ENCODE measurements around the gene DLGAP4.

The DLGAP4 gene

DNA sequence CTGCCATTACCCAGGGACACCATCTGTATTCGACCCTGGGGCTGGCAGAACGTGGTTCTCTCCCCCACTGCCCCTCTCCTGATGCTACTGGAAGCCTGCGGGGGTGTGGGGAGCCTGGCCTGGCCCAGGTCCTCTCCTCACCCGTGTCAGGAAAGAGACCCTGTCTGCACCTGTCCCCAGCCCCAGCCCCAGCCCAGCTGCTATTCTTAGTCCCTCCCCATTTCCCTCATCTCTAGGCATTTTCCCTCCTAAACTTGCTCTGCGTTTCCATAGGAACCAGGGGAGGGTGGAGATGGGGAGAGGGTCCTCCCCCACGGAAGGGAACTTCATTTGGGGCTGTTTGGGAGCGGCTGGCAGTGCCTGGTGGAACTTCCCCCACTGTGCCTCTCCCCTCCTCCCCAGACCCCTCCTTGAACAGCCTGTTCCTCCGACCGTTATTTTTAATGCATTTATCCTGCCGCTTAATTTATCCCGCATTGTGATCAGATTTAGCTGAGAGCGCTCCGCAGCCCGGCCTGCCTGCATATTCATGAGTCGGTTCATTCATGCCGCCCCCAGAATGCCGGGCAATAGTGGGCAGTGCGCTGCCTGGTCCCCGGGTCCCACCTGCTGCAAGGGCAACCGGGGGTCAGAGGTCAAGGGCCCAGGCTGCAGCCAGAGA lies 31.8 kb upstream of the DLGAP4 start:
- DNase-seq (ENCODE audit: low read depth): no peak

DNA sequence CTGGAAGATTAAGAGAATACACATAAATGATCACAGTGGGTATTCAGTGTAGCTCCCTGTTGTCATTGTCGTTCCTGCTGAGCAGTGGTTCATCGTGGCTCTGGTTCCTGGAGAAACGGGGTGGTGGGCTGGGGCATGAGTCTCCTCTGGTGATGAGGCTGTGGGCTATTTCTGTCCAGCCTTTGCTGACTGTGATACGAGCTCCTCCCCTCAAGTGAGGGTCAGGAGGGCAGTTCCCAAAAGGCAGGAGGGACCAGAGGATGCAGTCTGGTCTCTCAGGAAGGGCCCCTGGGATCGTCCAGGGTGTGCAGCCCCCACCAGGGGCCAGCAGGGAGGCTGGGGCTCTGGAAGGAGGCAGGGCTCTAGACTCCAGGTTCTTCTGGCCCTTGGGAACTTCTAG lies 31.1 kb upstream of the DLGAP4 start:
- no peak for DNase-seq (ENCODE audit: low read depth)

DNA sequence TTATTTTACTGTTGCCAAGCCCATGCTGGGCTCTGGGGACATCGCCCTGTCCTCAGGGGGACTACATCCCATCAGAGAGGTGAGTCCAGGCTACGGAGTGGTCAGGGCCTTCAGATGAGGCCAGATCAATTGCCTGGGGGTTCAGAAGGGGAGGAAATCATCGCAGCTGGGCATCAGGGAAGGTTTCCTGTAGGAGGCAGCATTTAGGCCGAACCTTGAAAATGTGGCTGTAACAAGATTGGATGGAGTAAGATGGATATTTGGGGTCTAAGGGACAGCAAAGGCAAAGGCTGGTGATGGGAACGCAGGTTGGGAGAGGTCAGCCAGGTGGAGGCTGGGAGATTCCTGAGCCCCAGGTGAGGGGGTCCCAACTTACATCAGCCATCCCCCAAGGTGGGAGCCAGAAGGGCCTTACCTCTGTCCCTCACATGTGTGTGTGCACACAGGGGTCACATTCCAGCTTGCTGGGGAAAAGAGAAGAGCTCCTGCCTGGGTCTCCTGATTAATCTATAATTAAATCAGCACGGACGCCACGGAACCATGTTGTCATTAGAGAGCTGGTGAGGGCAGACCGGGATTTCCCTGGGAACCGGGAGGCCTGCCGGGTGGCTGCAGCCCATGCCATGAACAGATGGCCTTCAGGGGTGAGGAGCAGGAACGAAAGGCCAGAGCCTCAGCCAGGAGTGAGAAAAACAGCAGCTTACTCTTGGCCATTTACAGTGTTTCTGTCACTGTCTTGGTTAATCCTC lies 30.5 kb upstream of the DLGAP4 start:
- DNase-seq (ENCODE audit: low read depth): no peak

DNA sequence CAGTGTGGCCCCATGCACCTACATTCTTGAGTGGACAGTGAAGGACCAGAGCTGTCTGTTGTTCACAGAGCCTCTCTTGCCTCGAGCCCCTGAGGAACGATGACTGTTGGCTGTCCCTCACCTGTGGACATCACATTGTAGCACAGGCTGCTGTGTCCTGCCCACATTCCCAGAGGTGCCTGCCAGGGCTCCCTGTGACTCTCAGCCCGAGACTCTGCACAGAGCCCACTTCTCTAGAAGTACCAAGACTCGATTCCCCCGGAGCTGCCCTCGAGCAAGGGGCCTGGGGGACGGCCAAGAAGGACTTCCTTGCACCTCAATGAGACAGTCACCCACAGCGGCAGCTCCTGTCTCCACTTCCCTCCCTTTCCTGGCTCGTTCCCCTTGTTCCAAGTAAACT lies 28.6 kb upstream of the DLGAP4 start:
- no peak for DNase-seq (ENCODE audit: low read depth)

DNA sequence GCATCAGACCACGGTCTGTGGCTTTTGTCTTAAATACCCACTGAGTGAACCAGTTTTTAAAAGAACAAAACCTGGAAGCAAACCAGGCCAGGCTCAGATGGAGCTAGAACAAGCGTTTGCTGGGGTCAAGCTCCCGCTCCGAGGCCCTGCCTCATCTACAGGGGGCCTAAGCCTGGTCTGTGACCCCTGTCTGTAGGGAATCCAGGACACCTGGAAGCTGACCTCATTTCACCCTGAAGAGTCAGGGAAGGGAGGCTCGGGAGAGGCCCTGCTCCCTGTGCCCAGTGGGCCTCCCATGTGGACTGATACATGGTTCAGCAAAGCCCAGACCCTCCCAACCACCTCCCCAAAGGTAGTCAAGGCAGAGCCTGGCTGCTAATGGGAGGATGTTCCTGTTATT lies 26.8 kb upstream of the DLGAP4 start:
- DNase-seq (ENCODE audit: low read depth): no peak

DNA sequence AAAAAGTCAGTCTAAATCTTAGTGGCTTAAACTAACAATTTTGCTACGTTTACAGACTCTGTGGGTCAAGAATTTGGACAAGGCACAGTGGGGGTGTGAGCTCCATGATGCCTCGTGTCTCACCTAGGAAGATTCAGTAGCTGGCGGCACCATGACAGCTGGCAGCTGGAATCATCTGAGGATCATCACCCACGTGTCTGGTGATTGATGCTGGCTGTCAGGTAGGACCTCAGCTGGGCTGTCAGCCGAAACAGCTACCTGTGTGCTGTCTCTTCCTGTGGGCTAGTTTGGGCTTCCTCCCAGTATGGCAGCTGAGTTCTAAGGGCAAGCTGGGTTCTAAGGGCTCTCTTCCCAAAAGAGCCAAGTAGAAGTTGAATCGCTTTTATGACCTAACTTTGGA lies 26.4 kb upstream of the DLGAP4 start:
- no peak for DNase-seq (ENCODE audit: low read depth)

DNA sequence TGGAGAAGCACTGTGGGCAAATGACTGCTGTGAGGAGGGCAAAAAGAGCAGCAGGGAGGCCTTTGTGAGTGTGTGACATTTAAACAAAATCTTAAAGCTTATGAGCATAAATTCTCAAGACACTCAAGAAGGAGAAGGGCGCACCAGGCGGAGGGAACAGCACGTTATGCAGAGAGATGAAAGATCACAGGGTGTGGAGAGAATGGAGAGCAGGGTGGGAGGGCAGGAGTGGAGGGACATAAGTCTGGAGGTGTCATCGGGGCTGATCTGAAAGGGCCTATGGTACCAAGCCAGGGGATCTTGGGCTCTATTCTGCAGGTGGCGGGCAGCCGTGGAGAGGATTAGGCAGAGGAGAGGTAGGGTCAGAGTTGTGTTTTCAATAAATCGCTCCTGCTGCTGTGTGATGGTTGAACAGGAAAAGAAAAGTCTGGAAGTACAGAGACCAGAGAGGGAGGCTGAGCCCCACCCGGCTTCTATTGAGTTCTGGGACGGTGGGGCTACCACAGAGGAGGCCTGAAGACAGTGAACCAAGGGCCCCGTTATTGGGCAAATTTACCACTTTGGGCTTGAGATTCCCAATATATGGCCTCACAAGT lies 24.3 kb upstream of the DLGAP4 start:
- DNase-seq (ENCODE audit: low read depth): no peak

DNA sequence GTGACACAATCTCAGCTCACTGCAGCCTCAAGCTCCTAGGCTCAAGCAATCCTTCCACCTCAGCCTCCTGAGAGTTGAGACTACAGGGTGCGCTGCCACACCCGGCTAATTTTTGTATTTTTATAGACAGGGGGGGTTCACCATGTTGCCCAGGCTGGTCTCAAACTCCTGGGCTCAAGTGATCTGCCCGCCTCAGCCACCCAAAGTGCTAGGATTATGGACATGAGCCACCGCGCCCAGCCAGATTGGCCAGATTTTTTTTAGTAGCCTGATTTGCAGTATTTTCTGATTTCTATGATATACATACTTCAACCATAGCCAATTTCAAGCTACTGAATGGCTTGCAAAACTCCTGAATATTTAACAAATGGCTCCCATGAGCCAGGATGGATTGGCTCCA lies 21.4 kb upstream of the DLGAP4 start:
- no peak for DNase-seq (ENCODE audit: low read depth)

DNA sequence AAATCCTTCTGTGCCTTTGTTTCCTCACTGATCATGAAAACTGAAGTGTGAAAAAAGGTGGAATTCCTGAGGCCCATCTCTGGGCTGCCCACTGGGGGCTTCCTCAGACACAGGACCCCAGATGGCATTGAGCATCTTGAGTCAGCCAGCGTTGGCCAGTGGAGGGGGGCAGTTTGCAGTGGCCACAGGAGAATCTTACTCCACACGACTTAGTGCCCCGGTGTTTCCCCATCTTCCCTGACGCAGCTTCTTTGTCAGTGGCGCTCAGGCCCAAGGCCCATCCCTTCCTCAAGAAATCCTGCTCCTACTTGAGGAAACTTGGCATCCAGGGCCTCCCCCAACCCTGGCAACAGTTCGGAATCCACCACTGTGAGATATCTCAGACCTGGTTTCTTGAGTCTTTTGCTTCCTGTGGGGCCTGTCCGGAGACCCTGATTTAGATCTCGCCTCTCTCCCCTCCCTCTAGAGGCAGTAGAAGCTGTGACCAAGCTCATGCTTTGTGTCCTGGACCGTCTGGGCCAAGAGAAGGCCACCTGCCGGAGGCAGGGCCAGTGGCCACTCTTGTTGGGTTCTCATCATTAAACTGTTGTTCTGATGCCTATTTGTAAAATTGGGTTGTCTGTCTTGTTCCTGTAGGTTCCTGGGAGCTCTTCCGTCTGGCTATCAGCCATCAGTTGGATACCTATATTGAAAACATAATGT lies 20.2 kb upstream of the DLGAP4 start:
- DNase-seq (ENCODE audit: low read depth): no peak

DNA sequence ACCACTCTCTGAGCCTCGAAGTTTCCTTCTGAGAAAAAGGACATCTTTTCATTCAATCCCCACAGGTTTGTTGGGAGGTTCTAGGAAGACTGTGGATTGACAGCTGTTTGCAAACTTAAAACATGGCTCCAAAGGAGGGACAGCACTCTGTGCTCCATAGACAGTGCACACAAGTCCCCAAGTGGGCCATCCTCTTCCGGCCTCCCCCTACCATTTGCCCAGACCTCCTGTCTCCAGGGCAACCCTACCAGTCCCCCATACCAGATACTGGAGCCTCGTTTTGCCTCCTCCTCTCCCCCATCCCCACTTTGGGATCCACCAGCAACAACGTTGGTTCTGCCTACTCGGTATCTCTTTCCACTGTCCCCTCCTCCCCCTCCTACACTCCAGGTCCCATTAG lies 8.5 kb upstream of the DLGAP4 start:
- DNase-seq (ENCODE audit: low read depth): no peak

DNA sequence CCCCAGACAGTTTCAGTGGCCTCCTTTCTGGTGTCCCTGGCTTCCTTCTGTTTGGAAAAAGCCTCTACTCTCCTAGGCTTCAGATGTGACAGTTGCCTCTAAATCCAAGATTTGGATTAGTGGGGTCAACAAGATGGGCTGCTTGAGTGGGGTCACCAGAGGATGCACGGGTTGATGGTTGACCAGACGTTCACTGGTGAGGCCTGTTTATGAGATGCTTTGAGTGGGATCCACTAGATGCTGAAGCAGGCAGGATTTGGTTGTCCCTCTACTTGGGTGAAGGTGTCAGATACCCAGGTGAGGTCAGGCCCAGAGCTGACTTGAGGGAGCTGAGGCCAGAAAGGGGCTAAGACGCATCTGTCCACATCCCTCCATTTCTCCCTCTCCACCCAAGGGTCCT lies 8.1 kb upstream of the DLGAP4 start:
- DNase-seq (ENCODE audit: low read depth): no peak

DNA sequence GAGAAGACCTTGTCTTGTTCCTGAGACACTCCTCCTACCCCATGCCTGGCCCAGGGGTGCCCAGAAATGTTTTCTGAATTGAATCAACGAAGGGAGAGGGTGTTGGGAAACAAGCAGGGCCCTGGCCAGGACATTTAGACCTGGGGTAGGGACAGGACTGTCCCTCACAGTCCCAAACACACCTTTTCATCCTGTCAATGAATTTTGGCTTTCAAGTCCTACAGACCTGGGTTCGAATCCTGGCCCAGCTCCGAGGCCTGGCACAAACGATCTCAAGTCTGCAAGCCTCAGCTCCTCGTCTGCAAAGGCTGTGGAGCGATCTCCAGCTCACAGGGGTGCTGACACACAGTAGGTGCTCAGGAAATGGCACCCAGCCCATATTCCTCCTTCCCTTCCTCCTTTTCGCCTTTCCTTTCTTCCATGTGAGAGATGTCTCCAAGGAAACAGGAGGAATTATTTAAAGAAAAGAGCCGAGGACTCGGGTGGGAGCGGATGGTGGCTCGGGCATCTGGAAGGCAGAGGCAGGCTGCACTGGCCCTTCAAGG lies 7.3 kb upstream of the DLGAP4 start:
- DNase-seq (ENCODE audit: low read depth): no peak

DNA sequence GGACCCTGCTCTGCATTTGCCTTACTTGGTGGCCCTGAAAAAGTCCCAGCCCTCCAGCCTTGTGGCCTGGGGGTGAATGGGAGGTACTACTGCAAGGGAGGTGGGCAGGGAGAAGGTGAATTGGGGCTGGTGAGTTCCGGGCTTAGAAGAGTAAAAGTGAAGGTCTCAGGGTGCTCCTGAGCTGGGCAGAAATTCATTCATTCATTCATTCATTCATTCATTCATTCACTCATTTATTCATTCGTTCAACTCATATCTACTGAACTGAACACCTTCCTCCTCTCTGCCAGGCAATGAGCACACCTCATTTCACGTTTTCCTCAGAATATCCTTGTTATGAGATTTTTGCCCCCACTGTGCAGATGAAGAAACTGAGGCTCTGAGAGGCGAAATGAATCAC lies 6.7 kb upstream of the DLGAP4 start:
- no peak for DNase-seq (ENCODE audit: low read depth)

DNA sequence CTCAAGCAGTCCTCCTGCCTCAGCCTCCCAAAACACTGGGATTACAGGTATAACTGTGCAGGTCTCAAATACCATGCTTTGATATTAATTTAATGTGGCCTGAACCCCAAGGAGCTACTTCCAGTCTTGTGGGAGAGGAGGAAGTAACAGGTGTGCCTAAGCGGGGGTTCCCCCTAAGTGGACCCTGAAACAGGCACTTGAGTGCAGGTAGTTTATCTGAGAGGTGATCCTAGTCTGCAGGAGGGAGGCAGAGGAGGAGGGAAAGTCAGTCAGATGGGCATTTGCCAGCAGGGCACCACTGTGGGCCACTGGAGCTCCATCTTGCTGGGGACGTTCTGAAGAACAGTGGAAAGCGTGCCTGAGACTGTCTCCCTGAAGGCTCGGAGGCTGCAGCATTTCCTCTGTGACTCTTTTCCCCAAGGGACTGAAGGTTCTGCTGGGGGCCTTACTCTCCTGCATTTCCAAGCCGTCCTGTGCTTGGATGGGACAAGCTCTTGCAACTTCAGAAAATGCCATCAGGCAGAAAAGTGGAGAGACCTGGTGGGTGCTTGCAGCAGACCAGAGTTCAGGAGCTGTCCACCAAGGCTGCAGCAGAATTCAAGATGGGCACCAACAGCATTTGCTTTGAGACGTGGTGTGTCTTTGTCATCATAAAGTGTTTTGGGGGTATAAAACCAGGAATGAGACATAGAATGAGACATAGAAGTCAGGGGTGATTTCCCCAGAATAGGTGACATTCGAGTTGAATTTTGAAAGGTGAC lies 4.6 kb upstream of the DLGAP4 start:
- DNase-seq (ENCODE audit: low read depth): no peak

DNA sequence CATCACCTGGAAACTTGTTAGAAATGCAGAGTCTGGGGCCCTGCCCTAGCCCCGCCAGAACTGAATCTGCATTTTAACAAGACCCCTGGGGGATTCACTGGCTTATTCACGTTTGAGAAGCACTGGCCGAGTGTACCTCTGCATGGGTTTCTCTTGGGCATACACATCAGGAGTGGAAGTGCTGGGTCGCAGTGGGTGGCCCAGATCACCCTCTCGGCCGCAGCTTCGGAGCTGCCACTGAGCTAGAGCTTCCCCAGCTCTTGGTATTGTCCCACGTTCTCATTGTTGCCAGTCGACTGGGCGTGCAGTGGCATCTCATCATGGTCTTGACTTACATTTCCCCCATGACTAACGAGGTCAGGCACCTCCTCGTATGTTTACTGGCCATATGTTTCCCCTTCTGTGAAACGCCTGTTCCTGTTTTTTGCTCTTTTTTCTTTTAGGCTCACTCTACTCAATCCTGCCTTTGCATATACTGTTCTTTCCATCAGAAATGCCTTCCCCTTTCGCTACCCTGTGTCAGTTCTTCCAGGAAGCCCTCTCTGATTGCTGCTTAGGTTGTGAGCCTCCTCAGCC lies 3.0 kb upstream of the DLGAP4 start:
- no peak for DNase-seq (ENCODE audit: low read depth)

DNA sequence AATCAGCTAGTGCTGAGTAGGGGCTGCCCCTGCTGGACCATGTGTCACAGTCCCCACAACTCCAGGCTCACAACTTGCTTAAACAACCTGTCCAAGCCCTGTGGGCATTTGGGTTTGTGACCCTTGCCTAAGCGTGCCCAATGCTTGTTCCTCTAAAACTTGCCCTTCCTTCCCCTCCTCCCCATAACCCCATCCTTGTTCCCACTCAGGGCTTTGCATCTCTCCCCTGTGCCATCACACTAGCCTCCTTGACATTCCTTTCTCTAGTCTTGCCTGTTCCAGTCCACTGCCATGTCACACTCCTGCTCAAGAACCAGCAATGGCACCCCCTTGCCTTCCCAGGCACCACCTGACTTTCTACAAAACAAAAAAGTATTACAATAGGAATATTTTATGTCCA lies 2.3 kb upstream of the DLGAP4 start:
- no peak for DNase-seq (ENCODE audit: low read depth)

DNA sequence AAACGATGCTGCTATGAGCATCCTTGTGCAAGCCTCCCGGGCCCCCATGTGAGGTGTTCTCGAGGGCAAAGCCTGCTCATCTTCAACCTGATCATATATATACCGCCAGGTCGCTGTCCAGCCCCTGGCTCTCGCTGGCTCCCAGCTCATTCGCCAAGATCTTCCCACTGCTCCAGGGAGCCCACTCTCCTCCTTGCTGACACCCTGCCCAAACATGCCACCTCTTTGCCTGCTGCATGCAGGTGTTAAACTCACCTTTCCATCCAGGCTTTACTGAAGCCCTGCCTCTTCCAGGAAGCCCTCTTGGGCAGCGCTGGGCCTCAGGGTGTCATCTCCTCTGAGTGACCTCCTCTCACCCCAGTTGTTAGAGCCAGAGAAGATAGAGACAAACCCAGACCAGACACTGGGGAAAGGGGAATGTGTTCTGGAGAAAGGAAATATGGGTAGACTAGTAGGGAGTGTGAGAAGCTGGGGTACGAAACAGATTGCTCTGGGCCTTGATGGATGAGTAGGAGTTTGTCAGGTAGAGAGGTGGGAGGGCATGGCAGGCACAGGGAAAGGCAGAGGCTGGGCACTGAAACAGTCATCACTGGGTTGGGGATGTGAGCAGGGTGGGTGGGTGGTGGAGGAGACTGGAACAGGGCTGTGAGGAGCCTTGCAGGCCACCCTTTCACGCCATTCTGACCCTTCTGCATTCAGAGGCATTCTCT lies 1.2 kb upstream of the DLGAP4 start:
- no peak for DNase-seq (ENCODE audit: low read depth)

DNA sequence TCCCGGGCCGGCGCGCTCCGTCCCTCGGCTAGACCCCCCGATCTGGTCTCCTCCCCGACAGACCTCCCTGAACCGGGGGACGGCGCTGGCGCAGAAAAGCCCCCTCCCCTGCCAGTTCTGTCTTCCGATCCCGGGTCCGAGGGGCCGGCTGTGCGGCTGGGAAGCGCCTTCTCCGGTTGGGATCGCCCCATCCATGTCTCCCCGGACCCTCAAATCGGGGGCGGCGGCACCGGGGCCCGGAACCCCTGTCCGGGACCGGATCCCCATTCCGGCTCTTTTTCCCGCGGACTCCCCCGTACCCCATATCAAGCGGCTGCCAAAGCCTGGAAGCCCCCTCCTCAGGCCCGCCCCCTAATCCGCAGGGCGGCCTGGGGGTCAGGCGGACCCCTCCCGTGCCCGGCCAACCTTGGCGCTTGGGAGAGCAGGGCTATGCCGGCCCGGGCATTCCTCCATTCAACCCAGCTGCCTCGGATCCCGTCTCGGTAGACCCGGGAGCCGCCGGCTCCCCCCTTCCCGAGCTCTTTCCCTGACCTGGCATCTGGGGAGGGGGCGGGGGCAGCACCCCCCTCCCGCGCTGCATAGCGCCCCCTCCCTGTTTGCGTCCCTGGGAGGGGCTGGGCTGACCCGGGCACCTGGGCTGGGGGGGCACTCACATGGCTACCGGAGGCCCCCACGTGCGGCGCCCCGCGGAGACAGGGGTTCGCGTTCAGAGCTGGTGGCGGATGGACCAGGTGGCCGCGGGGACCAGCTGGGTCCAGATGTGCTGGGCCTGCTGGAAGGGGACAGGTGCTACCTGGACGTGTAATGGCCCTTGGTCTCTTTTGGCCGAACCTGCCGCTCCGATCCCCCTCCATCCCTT lies 643 bp downstream of the DLGAP4 start:
- DNase-seq (ENCODE audit: low read depth): no peak

DNA sequence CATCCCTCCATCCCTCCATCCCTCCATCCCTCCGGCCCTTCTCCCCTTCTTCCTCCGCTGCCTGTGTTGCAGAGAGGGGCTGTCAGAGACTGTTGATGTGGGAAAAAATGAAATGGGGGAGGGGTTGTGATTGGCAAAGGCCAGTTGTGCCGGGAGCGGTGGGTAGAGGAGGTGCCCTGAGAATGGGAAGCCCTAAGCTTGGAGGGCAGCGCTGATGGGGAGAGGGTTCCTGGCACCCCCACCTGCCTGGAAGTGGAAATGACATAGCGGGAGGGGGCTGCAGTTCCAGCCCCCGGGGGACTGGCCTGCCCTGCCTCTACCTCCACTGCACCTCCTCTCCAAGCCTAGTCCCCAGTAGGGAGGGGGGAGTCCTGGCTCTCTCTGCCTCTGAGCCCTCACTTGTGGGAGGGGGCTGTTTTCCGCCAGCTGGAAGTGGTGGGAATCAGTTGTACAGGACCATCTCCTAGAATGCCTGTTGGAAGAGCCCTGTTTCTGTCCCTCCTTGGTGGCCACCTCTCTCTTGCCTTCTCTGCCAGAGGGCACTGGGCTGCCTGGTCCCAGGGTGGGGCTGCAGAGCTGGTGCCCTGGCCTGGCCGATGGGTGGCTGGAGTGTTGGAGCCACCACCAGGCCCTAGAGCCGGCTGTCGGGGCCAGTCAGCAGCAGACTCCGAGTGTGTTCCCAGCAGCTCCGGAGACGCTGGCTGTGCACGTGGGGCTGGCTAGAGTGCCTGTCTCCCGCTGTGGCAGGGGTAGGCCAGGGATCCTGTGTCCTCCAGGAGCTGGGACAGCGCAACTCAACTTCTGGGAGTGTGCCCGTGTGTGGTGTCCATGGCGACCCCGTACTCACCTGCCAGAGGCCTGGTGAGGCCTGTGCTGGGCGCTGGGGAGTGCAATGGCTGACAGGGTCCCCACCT lies 1.5 kb downstream of the DLGAP4 start:
- no peak for DNase-seq (ENCODE audit: low read depth)

Data from activated T-cell treated with anti-CD3 and anti-CD28 coated beads for 48 hours (primary cell).